Measurements from ENCODE around the gene AUNIP.

AUNIP gene

GRCh38 chr1:25795211-25795610 lies 64.0 kb downstream of the AUNIP start:
- no peak for DNase-seq
- Histone ChIP-seq H3K27me3 (ENCODE audit: insufficient read depth, low read length, poor library complexity) (peaks cover 23% of the 10 kb centered on the region), H3K4me3 (ENCODE audit: low read depth in 1 of 2, low read length in 2 of 2) (no peak overlapping the region), H3K9me3 (ENCODE audit: insufficient read depth, low read length, severe bottlenecking) (no peaks in the 10 kb centered on the region), H3K27ac (ENCODE audit: low read length) (no peak overlapping the region), H3K4me2 (ENCODE audit: insufficient read depth, low read length) (no peak overlapping the region), H3K4me1 (ENCODE audit: insufficient read depth, low read length) (peaks cover 20% of the 10 kb centered on the region), H3K79me2 (ENCODE audit: insufficient read depth, low read length) (no peaks in the 10 kb centered on the region), H2AFZ (ENCODE audit: low read depth, low read length) (no peak overlapping the region), H3K9ac (ENCODE audit: low read depth, low read length) (no peak overlapping the region), H4K20me1 (ENCODE audit: insufficient read depth, low read length) (peaks cover 5% of the 10 kb centered on the region; the same call in 1 of the 2 replicates), H3K36me3 (ENCODE audit: insufficient read depth, low read length) (no peaks in the 10 kb centered on the region)
- TF ChIP-seq EZH2 (IDR thresholded peaks at IDR 0.05; ENCODE audit: borderline replicate concordance, low read depth, low read length, severe bottlenecking) (no peak), CTCF (IDR thresholded peaks at IDR 0.05; ENCODE audit: borderline replicate concordance, extremely low read depth, low read length, poor library complexity, severe bottlenecking) (no peak)
- no peak for ATAC-seq (ENCODE audit: insufficient read depth, low read depth)

- no peak for ATAC-seq (ENCODE audit: insufficient read depth, low read depth)
- Histone ChIP-seq H3K27ac (ENCODE audit: low read length) (no peak overlapping the region), H3K4me1 (ENCODE audit: insufficient read depth, low read length) (peaks cover 15% of the 10 kb centered on the region), H4K20me1 (ENCODE audit: insufficient read depth, low read length) (peaks cover 6% of the 10 kb centered on the region), H3K36me3 (ENCODE audit: insufficient read depth, low read length) (no peaks in the 10 kb centered on the region), H3K9ac (ENCODE audit: low read depth, low read length) (no peak overlapping the region), H3K4me3 (ENCODE audit: low read depth in 1 of 2, low read length in 2 of 2) (no peak overlapping the region), H3K79me2 (ENCODE audit: insufficient read depth, low read length) (no peaks in the 10 kb centered on the region), H3K27me3 (ENCODE audit: insufficient read depth, low read length, poor library complexity) (peaks cover 21% of the 10 kb centered on the region), H3K9me3 (ENCODE audit: insufficient read depth, low read length, severe bottlenecking) (no peaks in the 10 kb centered on the region), H2AFZ (ENCODE audit: low read depth, low read length) (no peak overlapping the region), H3K4me2 (ENCODE audit: insufficient read depth, low read length) (no peak overlapping the region)
- DNase-seq: no peak
- no peak for TF ChIP-seq EZH2 (IDR thresholded peaks at IDR 0.05; ENCODE audit: borderline replicate concordance, low read depth, low read length, severe bottlenecking)
These were observed 64.9 kb downstream of the AUNIP start for GRCh38 chr1:25794325-25794724.

GRCh38 chr1:25793585-25794170 lies 65.6 kb downstream of the AUNIP start:
- no peak for TF ChIP-seq EZH2 (IDR thresholded peaks at IDR 0.05; ENCODE audit: borderline replicate concordance, low read depth, low read length, severe bottlenecking)
- TF ChIP-seq CTCF (IDR thresholded peaks at IDR 0.05; ENCODE audit: borderline replicate concordance, extremely low read depth, low read length, poor library complexity, severe bottlenecking): no peak
- Histone ChIP-seq H3K9me3 (ENCODE audit: insufficient read depth, low read length, severe bottlenecking) (no peaks in the 10 kb centered on the region), H3K4me1 (ENCODE audit: insufficient read depth, low read length) (peaks cover 13% of the 10 kb centered on the region), H3K9ac (ENCODE audit: low read depth, low read length) (no peak overlapping the region), H3K27ac (ENCODE audit: low read length) (no peak overlapping the region), H3K4me2 (ENCODE audit: insufficient read depth, low read length) (no peak overlapping the region), H3K4me3 (ENCODE audit: low read depth in 1 of 2, low read length in 2 of 2) (no peak overlapping the region), H3K79me2 (ENCODE audit: insufficient read depth, low read length) (no peaks in the 10 kb centered on the region), H3K27me3 (ENCODE audit: insufficient read depth, low read length, poor library complexity) (peaks cover 18% of the 10 kb centered on the region), H3K36me3 (ENCODE audit: insufficient read depth, low read length) (no peaks in the 10 kb centered on the region), H4K20me1 (ENCODE audit: insufficient read depth, low read length) (peaks cover 9% of the 10 kb centered on the region), H2AFZ (ENCODE audit: low read depth, low read length) (no peak overlapping the region)
- no peak for ATAC-seq (ENCODE audit: insufficient read depth, low read depth)
- no peak for DNase-seq

GRCh38 chr1:25792115-25792514 lies 67.1 kb downstream of the AUNIP start:
- ATAC-seq (ENCODE audit: insufficient read depth, low read depth): no peak
- Histone ChIP-seq H3K4me2 (ENCODE audit: insufficient read depth, low read length) (no peak overlapping the region), H3K27ac (ENCODE audit: low read length) (no peak overlapping the region)

More at GRCh38 chr1:25792115-25792514, 67.1 kb downstream of the AUNIP start:
- no peak for DNase-seq
- H3K36me3 ChIP-seq (ENCODE audit: insufficient read depth, low read length): no peaks in the 10 kb centered on the region
- H2AFZ ChIP-seq (ENCODE audit: low read depth, low read length): no peak overlapping the region
- H4K20me1 ChIP-seq (ENCODE audit: insufficient read depth, low read length): peaks cover 12% of the 10 kb centered on the region
- no peak overlapping the region for H3K9ac ChIP-seq (ENCODE audit: low read depth, low read length)
- no peak overlapping the region for H3K4me3 ChIP-seq (ENCODE audit: low read depth in 1 of 2, low read length in 2 of 2)
- TF ChIP-seq CTCF (IDR thresholded peaks at IDR 0.05; ENCODE audit: borderline replicate concordance, extremely low read depth, low read length, poor library complexity, severe bottlenecking) (no peak), EZH2 (IDR thresholded peaks at IDR 0.05; ENCODE audit: borderline replicate concordance, low read depth, low read length, severe bottlenecking) (no peak)
- H3K4me1 ChIP-seq (ENCODE audit: insufficient read depth, low read length): peaks cover 8% of the 10 kb centered on the region
- no peaks in the 10 kb centered on the region for H3K9me3 ChIP-seq (ENCODE audit: insufficient read depth, low read length, severe bottlenecking)
- peaks cover 26% of the 10 kb centered on the region for H3K27me3 ChIP-seq (ENCODE audit: insufficient read depth, low read length, poor library complexity)
- H3K79me2 ChIP-seq (ENCODE audit: insufficient read depth, low read length): no peaks in the 10 kb centered on the region
